ENCODE measurements around the gene LIM2.
A peak's percentile ranks its signal among the peaks of the same experiment; 100 is the strongest.

GRCh38 chr19:51338563-51339312 is 49.0 kb downstream of the LIM2 start:
- TF ChIP-seq CTCF (IDR thresholded peaks at IDR 0.05) (peak; percentile 62 to 95 (median 80)), POLR2AphosphoS5 (IDR thresholded peaks at IDR 0.05; ENCODE audit: insufficient read depth in 1 of 2, low read depth in 1 of 2) (peak in 1 of 2 donors; percentile 31), POLR2A (IDR thresholded peaks at IDR 0.05) (no peak)

All from vagina (tissue), 2 donors.